Muscle of back (tissue), 11 donors: ENCODE measurements around the gene PADI3. TPM values are rescaled to one million over a fixed set of nuclear protein-coding genes. Genes with fewer than 3 reads are reported as not detected.

ENCODE experiments used
- DNase-seq, 3 donors: peaks; one replicate each; pipeline versions ENCODE4 v3.0.0 to v3.0.0-alpha.2; 2013
- polyA plus RNA-seq, 10 donors: library from polyadenylated mRNA; unstranded; fragments of 120-200 nt; gene quantifications; one replicate each; pipeline ENCODE4 v1.2.1, GENCODE V29; 2013; ENCODE audit not compliant: insufficient read length in 10 of 10

PADI3 gene
- polyA plus RNA-seq, 10 donors, result 0.09 to 0.11 TPM; not detected in 8

DNA sequence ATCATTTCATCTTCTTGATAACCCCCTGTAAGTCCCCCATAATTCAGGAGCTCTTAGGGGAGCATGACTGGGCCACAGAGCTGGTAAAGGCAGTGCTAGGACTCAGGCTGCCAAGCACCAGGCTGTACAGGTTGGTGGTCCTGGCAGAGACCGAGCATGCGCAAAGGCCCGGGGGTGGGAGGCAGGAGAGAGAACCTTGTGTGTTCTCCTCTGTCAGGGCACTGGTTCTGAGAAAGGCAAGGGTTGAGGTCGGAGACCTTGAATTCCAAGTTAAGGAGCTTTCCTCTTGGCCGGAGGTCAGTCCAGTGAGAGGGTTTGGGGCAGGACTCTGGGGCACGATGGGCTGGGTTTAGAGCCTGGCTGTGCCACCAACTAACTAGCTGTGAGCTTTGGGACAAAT is 23.2 kb downstream of the PADI3 start:
- DNase-seq, result no peak

DNA sequence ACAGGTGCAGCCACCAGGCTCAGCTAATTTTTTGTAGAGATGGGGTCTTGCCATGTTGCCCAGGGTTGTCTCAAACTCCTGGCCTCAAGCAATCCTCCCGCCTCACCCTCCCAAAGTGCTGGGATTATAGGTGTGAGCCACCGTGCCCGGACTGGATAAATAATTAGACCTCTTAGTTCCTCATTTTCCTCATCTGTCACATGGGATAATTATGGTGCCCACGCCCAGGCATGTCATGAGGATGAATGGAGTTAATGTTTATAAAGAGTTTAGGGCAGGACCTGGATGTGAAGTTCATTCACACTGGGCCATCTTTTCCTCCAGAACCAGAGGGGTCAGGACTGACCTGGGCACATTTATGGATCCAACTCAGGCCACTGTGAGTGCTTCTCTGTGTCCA is 23.7 kb downstream of the PADI3 start:
- DNase-seq, result no peak

DNA sequence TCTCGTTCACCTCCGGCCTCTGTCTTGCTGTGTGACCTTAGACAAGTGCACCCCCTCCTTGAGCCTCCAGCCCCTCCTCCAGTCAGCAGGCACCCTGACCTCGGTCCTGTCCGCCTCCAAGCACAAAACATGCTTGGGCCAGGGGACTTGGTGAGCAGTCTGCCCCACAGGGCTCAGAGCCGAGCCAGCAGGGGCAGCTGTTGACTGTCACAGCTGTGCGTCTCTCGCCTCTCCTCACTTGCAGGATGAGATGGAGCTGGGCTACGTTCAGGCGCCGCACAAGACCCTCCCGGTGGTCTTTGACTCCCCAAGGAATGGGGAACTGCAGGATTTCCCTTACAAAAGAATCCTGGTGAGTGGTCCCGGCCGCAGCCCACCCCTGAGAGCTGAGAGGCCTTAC is 24.2 kb downstream of the PADI3 start:
- DNase-seq, result no peak

DNA sequence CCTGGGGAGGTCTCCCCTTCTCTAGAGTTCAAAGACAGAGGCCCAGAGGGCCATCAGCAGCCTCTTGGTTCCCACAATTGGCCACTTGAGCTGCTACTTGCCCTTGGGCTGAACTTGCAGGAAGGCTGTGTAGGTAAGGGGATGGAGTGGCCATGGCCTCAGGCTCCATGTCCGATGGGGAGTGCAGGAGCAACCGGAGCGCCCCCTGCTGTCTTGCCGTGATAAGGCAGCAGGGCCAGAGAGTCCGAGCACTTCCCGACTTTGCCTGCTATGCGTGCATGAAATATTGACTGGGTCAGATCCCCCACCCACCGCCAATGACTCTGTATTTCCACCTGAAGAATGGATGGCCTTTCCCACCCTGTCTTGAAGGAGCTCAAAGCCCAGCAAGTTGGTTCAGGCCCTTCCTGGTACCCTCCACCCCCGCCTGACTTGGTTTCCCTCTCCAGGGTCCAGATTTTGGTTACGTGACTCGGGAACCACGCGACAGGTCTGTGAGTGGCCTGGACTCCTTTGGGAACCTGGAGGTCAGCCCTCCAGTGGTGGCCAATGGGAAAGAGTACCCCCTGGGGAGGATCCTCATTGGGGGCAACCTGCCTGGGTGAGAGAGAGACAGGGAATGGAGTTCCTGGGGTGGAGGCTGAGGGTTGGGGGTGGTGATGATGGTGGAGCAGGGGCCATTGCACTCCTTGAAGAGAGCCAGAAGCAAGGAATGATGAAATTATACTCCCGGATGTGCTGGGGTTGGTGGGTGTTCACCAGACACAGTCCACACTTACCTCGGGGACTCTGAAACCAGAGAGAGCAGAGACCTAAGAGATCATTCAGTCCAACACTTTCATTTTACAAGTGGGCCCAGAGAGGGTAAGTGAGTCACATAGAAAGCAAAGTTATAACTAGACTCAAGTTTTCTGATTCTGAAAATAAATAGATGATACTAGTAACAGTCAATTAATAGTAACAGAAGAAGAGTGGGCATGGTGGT is 25.6 kb downstream of the PADI3 start:
- no peak for DNase-seq

DNA sequence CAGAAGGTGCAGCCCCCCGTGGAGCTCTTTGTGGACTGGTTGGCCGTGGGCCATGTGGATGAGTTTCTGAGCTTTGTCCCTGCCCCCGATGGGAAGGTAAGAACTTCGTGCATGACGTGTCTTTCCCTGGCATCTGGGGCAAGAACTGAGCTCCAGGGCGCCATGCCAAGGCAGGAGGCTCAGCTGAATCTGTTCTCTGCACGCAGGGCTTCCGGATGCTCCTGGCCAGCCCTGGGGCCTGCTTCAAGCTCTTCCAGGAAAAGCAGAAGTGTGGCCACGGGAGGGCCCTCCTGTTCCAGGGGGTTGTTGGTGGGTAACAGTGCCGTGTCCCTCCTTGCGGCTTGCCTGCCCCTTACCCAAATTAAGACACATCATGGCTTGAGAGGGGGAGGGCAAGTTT is 27.7 kb downstream of the PADI3 start:
- DNase-seq, result no peak

DNA sequence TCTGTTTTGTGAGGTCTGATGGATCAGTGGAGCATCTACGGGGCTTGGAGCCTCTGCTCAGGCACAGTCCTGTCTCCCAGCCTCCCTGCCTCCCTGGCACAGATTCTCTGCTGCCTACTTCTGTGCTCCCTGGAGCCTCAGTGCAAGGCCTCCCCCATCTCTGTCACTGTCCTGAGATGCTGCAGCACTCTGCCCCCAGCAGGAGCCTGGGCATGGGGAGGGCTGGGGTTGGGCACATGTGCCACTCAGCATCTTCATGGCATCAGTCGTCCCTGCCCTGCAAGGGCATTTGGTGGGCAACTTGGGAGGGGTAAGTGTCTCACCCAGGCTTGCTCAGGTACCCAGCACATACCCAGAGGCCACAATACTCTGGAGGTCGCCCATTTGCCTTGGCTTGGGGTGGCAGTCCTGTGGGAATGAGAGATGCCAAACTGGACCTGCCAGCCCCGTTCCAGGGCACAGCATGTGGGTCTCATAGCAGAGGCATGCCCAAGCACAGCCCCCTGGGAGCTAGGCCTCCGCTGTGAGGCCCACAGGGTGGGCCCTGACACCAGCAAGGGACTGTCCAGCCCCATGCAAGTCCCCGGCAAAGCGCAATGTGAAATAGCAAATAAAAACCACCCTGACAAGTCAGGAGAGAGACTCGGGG is 28.7 kb downstream of the PADI3 start:
- DNase-seq, result no peak

DNA sequence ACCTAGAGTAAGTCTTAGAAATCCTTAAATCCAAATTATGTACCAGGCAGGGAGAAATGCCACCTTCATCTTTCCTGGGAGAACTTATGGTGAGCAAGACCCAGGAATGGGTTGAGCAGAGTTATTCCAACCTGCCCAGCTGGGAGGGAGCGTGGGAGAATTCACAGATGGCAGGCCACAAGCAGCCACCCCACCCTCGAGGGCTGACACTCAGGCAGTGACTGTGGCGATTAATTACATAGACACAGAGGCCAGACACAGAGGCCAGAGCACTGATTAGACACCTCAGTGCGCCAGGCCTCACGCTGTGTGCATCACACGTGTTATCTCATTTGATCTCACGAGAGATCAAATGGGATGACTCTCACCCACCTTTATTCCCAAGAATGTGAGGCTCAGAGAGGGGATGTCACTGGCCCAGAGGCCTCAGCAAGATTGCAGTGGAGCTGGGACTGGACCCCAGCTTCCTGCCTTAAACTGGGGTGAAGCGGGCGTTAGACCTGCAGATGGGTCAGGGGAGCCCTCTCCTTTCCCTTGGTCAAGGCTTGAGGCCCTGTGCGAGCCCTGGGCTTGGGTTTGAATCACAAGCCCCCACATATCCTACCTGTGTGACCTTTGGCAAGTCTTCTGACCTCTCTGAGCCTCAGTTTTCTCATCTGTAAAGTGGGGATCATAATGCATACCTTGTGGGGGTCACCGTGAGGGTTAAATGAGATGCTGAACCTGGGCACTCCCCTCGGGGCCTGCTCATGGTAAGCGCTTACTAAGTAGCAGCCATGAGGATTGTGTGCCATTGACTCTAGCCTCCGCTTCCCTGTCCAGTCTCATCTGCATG is 30.3 kb downstream of the PADI3 start:
- no peak for DNase-seq

DNA sequence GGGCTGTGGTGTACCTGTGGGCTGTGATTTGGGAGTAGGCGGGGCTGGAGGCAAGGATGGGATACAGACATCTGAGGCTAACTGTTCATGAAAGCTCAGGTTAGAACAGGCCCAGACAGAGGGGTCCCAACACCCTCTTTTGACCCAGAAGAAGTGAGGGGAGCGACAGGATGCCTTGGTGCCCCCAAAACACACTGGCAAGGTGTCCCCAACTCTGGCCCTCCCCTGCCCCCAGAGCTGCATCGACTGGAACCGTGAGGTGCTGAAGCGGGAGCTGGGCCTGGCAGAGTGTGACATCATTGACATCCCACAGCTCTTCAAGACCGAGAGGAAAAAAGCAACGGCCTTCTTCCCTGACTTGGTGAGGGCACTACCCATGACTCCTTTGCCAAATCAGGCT is 31.5 kb downstream of the PADI3 start:
- no peak for DNase-seq

DNA sequence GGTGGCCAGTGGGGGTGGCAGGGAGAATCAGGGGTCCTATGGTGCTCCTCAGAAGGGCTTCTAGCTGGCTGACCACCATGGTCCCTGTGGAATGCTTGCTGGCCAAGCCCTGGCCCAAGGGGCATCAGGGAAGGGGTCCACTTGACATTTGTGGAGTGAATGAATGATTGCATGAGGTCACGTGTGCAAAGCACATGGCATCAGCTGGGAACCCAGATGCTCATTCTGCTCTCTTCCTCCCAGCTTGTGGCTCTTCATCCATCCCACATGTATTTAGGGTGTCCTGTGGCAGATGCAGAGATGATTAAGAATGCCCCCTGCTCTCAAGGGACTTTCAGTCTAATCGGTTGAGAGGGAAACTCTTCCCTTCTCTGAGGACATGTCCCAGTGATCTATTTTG is 32.0 kb downstream of the PADI3 start:
- DNase-seq, result no peak

DNA sequence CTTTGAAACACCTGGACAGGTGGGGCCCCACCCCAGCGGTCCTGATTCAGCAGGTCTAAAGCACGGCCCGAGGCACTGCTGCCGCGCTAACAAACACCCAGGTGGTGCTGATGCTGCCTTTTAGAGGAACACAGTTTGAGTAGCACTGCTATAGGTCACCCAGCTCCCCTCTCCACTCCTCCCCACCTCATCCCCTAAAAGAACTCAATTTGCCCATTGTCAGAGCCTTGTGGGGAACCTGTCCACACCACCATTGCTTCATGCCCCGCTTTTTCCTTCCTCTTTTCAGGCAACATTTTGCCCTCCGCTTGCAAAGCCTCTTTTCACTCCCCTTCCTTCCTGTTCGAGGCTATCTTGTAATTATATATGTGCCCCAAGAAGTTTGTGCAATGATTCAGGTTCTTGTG is 32.9 kb downstream of the PADI3 start:
- no peak for DNase-seq

DNA sequence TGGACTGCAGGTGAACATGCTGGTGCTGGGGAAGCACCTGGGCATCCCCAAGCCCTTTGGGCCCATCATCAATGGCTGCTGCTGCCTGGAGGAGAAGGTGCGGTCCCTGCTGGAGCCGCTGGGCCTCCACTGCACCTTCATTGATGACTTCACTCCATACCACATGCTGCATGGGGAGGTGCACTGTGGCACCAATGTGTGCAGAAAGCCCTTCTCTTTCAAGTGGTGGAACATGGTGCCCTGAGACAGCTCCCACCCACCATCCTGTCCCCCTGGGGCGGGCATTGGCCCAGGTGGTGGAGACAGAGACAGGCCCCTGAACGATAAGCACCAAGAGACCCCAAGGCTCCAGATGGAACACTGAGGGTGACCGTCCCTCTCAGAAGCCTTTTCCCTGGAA is 33.9 kb downstream of the PADI3 start:
- DNase-seq, result no peak

DNA sequence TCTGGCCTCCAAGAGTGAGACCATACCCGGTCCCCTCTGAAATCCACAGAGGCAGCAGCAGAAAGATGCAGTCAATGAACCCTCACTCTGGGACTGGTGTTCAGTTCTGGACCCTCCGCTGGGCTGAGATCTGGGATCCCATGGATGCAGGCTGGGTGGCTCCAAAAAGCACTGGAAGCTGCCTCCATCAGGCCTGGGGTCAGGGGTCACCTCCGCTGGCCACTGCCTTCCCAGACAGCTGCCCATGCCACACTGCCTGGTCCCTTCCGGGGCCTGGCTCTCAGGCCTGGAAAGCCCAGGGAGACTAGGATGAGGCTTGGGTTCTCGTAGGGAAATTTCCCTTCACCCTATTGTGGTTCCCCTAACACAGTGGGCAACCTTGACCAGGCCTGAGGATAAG is 37.7 kb downstream of the PADI3 start:
- DNase-seq, result no peak

DNA sequence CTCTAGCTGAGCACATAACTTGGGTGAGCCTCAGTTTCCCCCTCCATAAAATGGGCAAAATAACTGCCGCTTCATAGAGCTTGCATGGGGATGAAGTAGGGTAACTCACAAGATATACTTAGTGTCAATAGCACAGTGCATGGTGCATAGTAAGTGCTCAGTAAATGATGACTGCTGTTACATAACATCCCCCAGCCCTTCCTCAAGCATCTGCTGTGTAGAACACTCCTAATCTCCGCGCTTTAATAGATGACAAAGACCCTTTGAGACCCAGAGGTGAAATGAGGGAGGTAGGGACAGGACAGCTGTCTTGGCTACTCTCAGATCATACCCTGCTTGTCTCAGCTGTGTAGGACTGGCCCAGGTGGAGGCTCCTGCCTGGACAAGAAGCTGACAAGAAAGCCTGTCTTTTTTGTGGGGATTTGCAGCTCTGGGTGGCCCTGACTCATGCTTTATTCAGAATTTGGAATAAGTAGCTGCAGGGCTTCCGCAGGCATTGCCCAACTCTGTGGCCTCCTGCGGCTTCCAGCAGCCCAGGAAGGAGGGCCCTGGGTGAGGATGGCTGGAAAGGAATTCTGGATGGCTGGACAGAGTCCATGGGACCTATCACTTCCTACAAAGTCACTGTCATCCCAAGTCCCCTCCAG is 38.4 kb downstream of the PADI3 start:
- DNase-seq, result peak in 1 of 3 donors; percentile 51

DNA sequence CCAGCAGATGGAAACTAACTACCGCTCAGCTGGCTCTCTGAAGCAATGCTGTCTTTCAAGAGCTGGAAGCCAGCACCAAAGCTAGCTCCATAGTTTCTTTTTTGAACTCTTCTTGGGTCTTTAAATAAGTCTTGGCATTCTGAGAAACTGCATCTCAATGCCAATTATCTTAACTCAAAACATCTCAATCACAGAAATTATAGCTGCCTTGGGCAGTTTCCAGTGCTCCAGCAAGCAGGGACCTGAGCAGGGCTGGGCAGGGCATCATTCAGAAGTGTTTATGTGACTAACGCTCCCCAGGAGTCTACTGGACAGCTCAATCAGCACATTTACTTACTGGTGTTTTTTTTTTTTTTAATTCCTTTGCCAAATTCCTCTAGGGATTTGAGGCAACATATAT is 40.8 kb downstream of the PADI3 start:
- peak in 1 of 3 donors; percentile 14 for DNase-seq

DNA sequence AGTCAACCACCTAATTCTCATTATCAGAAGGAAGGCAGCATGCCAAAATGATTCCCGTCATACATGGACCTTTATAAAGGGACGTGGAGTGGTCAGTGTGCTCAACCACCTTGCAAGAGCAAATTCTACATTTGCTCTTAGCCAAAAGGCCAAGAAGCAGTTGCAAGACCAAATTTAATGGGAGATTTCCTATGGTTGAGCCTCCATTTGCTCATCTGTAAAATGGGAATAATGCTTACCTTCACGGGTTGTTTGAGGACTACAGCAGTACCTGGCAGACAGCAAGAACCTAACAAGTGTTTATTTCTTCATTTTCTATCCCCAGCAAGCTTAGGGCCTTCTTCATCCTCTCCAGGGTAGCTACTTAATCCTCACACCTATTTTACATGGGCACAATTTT is 41.7 kb downstream of the PADI3 start:
- no peak for DNase-seq

DNA sequence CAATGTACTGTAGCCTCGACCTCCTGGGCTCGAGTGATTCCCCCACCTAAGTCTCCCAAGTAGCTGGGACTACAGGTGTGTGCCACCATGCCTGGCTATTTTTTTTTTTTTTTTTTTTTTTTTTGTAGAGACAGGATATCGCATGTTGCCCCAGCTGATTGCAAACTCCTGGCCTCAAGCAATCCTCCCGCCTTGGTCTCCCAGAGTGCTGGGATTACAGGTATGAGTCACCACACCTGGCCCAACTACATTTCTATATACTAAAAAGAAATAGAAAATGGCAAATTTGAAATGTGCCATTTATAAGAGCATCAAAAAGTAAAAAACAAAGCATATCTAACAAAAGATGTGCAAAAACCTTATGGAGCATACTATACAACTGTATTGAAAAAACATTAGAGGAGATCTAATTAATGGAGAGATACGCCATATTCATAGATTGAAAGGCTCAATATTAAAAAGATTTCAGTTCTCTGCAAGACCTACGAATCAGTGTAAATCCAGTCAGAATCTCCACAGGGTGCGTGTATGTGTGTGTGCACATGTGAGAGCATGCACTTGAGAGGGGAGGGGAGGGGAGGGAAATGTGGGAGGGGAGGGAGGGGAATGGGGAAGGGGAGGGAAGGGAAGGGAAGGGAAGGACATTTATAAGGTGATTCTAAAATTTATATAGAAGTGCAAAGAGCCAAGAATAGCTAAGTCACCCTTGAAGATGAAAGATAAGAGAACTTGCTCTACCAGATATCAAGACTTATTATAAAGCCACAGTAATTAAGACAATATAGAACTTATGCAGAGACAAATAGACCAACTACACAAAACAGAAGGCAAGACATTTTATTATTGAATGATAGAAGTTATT is 43.6 kb downstream of the PADI3 start:
- no peak for DNase-seq

DNA sequence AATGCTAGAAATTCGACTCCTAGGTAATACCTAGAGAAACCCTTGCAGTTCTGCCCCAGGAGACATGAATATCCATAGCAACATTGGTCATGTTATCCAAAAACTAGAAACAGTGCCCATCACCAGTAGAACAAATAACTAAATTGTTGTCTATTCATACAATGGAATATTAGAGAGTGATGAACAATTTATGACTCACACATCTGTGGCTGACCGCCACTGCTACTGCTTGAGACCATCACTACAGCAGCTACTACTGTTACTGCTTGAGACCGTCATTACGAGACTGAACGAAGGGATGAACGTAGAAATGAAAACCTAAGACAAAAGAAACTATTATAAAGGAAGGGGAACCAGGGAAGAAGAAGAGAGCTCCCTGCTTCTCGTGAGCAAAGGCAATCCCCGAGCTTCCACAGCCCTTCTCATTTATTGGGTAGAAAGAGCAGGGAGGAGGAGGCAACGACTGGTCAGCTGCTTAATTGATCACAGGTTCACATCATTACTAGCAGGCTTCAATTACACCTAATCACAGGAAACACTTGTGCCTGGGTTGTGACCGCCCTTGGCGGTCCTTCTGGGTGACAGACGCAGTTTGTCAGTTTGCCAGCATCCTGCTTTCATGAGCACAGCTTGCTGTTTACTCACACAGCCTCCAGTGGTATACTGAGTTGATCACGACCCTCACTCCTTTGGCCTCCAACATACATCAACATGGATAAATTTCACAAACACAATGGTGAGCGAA is 45.0 kb downstream of the PADI3 start:
- no peak for DNase-seq

DNA sequence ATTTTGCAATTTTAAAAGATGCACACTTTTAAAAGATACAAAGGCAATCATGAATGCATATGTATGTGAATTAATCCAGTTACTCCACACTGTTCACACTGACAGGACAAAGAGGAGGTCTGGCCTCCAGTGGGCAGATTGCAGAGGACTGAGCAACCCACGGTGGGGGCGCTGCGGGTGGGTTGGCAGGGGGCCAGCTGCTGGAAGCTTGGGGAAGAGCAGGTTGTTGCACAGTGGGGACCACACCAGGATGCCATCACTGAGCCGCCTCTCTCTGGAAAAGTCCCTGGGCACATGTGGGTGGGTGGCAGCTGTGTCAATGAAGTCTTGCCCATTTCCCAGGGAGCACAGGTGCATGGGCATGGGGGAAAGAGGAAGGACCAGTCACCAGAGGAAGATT is 46.4 kb downstream of the PADI3 start:
- DNase-seq, result no peak

DNA sequence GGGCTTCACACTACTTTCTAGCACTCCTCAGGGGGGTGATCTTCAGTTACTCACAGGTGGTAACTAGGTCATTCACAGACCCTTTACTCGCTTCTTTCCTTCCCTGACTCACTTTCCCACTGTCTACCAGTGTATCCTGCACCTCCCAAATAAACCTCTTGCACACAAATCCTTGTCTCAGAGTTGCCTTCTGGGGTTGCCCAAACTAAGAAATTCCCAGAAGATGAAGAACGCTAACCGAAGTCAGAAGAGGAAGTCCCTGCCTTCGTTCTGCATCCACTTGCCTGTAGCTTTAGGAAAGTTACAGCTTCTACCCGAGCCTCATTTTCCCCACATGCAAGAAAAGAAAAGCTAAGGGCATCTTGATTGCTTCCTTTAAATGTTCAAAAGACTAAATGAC is 47.2 kb downstream of the PADI3 start:
- no peak for DNase-seq

DNA sequence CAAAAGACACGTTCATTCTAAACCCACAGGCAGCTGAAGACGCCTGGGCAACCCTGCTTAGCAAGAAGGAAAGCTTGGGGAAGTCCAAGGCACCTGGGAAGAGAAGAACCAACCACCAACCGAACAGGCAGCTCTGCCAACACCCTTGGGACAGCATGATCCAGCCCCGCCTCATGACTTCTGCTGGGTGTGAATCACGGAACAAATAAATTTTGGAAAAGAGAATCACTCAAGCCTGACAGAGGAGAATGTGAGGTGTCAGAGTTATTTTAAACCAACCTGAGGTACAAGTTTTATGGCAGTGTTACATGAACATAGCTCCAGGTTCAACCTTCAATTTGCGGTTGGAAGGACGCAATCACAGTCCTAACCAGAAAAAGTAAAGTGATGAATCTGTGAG is 49.1 kb downstream of the PADI3 start:
- DNase-seq, result no peak
